ENCODE data around the gene MRPS30. TPM values are rescaled to one million over a fixed set of nuclear protein-coding genes. Genes with fewer than 3 reads are reported as not detected.
"Not testable (repeated sequence)": the region's sequence is repeated elsewhere in the genome, so short reads cannot be mapped to it uniquely, and the experiment has no call there.

The MRPS30 gene
- polyA plus RNA-seq, 3 donors, result 71.6 to 75.7 (median 72.2) TPM

DNA sequence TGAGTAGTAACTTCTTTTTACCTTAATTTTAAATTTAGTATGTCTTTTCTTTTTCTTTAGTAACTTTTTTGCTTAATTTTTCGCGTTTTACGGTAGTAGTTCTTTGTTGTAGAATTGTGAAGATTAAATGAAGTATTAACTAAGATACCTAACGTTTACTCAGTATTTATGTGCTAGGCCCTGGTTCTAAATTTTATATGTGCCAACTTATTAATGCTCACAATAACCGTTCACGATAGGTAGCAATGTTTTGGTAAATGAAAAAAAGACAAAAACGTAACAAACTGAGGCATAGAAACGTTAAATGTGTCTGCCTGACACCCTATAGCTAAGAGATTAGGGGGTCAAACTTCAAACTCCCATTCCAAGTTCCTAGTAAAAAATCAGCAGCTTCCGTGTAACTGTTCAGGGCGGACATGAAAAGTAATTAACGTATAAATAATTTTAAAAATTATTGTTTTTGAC is 1.2 kb downstream of the MRPS30 start:
- DNase-seq (ENCODE audit: low read depth in 3 of 3, low spot score in 2 of 3), result no peak

DNA sequence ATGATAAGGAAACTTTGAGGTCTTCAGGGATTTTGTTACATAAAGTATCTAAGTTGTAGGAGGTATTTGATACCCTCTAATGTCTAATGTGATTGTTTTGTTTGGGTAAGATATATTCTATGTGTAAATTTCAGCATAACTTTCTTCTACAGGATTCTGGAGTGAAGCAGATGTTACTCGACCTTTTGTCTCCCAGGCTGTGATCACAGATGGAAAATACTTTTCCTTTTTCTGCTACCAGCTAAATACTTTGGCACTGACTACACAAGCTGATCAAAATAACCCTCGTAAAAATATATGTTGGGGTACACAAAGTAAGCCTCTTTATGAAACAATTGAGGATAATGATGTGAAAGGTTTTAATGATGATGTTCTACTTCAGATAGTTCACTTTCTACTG is 6.0 kb downstream of the MRPS30 start:
- DNase-seq (ENCODE audit: low read depth in 3 of 3, low spot score in 2 of 3), result no peak

DNA sequence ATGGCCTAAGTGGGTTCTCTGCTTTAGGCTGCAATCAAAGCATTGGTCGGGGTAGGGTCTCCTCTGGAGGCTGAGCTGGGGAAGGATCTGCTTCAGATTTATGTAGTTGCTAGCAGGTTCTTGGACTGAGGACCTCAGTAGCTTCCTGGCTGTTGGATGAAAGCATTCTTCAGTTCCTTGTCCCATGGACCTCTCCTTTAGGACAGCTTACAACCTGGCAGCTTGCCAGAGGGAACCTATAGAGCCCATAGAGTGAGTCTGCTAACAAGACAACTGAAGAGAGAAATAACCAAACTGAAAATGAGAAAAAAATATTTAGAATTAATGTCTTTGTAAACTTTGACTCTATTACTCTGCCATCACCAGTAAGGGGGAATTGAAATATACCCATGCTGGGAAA is 12.4 kb downstream of the MRPS30 start:
- DNase-seq (ENCODE audit: low read depth in 3 of 3, low spot score in 2 of 3), result no peak

DNA sequence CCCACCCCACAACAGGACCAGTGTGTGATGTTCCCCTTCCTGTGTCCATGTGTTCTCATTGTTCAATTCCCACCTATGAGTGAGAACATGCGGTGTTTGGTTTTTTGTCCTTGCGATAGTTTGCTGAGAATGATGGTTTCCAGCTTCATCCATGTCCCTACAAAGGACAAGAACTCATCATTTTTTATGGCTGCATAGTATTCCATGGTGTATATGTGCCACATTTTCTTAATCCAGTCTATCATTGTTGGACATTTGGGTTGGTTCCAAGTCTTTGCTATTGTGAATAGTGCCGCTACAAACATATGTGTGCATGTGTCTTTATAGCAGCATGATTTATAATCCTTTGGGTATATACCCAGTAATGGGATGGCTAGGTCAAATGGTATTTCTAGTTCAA is 15.9 kb downstream of the MRPS30 start:
- DNase-seq (ENCODE audit: low read depth in 3 of 3, low spot score in 2 of 3), result not testable (repeated sequence)

DNA sequence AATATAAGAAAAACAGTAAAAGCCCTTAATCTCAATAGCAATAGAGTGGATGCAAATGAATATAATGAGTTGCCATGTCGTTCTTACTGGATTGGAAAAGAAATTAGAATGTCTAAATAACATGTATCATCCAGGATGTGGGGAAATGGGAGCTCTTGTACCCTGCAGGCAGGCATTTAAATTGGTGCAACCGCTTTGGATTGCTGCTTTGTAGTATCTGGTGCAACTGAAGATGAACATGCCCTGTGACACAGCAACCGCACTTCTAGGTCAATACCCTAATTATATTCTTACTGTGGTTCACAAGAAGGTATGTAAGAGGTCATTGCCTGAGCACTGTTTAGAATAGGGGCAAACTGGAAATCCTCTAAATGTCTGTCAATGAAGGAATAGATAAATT is 18.9 kb downstream of the MRPS30 start:
- DNase-seq (ENCODE audit: low read depth in 3 of 3, low spot score in 2 of 3), result no peak

DNA sequence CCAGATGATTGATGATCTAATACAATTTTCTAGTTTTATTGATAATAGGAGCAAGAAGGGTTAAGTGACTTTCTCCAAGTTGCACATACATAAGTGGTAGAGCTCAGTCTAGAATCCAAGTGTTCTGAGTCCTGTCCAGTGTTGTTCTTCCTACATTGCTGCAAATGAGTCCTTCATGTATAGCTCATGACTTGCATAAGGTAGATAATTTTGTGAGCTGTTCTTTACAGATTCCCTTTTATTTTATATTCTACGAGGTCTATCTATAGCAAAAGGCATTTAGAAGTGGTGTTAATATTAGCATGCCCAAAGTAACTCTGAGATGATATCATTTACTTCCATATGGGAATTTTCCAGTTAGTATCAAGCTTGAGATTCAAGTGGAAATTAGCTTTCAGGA is 20.0 kb downstream of the MRPS30 start:
- DNase-seq (ENCODE audit: low read depth in 3 of 3, low spot score in 2 of 3), result no peak

- DNase-seq (ENCODE audit: low read depth in 3 of 3, low spot score in 2 of 3), result no peak
These were observed 22.2 kb downstream of the MRPS30 start for GRCh38 chr5:44830951-44831350.

- no peak for DNase-seq (ENCODE audit: low read depth in 3 of 3, low spot score in 2 of 3)
These were observed 24.5 kb downstream of the MRPS30 start for GRCh38 chr5:44833249-44833648.

- DNase-seq (ENCODE audit: low read depth in 3 of 3, low spot score in 2 of 3), result no peak
These were observed 26.9 kb downstream of the MRPS30 start for GRCh38 chr5:44835693-44836092.

DNA sequence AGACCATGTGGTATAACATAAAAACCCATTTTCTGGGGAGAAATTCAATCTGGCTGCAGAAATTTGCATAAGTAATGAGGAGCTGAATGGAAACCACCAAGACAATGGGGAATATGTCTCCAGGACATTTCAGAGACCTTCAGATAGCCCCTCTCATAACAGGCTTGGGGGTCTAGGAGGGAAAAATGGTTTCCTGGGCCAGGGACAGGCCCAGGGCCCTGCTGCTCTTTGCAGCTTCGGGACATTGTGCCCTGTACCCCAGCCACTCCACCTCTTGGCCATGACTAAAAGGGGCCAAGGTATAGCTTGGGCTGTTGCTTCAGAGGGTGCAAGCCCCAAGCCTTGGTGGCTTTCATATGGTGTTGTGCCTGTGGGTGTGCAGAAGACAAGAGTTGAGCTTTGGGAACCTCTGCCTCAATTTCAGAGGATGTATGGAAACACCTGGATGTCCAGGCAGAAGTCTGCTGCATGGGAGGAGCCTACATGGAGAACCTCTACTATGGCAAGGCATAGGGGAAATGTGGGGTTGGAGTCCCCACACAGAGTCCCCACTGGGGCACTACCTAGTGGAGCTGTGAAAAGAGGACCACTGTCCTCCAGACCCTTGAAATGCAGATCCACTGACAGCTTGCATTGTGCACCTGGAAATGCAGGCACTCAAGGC is 30.4 kb downstream of the MRPS30 start:
- DNase-seq (ENCODE audit: low read depth in 3 of 3, low spot score in 2 of 3), result no peak

- no peak for DNase-seq (ENCODE audit: low read depth in 3 of 3, low spot score in 2 of 3)
These were observed 33.9 kb downstream of the MRPS30 start for GRCh38 chr5:44842496-44843282.

DNA sequence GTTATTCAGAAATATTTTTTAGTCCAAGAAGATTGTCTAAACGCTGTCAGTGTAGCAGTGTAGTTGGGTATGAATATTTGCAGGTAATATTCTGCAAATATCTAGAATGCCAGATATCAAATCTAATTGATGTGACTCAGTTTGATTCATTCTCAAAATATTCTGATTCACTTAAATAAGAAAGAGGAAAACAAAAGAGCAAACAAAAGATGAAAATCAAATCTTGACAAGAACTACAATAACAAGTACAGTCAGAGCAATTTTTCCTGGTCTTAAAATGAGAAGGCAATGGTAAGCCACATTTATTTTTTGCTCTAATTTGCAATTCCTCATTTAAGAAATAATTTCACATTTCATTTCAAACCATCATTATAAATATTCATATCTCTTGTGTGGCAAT is 36.0 kb downstream of the MRPS30 start:
- DNase-seq (ENCODE audit: low read depth in 3 of 3, low spot score in 2 of 3), result no peak

- no peak for DNase-seq (ENCODE audit: low read depth in 3 of 3, low spot score in 2 of 3)
These were observed 37.0 kb downstream of the MRPS30 start for GRCh38 chr5:44845777-44846176.

GRCh38 chr5:44847206-44847852 is 38.6 kb downstream of the MRPS30 start:
- no peak for DNase-seq (ENCODE audit: low read depth in 3 of 3, low spot score in 2 of 3)

GRCh38 chr5:44860267-44860666 is 51.5 kb downstream of the MRPS30 start:
- DNase-seq (ENCODE audit: low read depth in 3 of 3, low spot score in 2 of 3), result no peak

GRCh38 chr5:44862808-44863207 is 54.1 kb downstream of the MRPS30 start:
- no peak for DNase-seq (ENCODE audit: low read depth in 3 of 3, low spot score in 2 of 3)
